ENCODE measurements around the gene SPSB4.

GRCh38 chr3:141127344-141128125, 76.4 kb downstream of the SPSB4 start:
- TF ChIP-seq POLR2A (IDR thresholded peaks at IDR 0.05): no peak
- TF ChIP-seq, protein P1, sequence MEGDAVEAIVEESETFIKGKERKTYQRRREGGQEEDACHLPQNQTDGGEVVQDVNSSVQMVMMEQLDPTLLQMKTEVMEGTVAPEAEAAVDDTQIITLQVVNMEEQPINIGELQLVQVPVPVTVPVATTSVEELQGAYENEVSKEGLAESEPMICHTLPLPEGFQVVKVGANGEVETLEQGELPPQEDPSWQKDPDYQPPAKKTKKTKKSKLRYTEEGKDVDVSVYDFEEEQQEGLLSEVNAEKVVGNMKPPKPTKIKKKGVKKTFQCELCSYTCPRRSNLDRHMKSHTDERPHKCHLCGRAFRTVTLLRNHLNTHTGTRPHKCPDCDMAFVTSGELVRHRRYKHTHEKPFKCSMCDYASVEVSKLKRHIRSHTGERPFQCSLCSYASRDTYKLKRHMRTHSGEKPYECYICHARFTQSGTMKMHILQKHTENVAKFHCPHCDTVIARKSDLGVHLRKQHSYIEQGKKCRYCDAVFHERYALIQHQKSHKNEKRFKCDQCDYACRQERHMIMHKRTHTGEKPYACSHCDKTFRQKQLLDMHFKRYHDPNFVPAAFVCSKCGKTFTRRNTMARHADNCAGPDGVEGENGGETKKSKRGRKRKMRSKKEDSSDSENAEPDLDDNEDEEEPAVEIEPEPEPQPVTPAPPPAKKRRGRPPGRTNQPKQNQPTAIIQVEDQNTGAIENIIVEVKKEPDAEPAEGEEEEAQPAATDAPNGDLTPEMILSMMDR (IDR thresholded peaks at IDR 0.05): no peak

Measured in ovary (tissue), 3 donors.